HCT116 (cell line): ENCODE measurements around the gene POT1. TPM values are rescaled to one million over a fixed set of nuclear protein-coding genes. Genes with fewer than 3 reads are reported as not detected.

Experiments used
- ATAC-seq: fragments of 200-7000 bp; cut with Tn5 transposase; 2 replicates; pipeline ENCODE4 v1.9.1; 2020; ENCODE audit warnings: mild to moderate bottlenecking, moderate library complexity
- BruUV-seq: library from RNA; stranded (reverse); fragments of 400-500 nt; replicated peaks from 2 replicates; lab custom pipeline; 2021; lab: Mats Ljungman, UMichigan
- CTCF ChIA-PET: fragments of 300-600 bp; sonication (Branson Sonifier 250); formaldehyde crosslinking; loops from one replicate; lab custom pipeline; 2021; ENCODE audit warnings: antibody characterized with exemption; lab: Charles Lee
- POLR2A ChIA-PET: fragments of 300-600, 350-600 bp; sonication (Branson Sonifier 250); formaldehyde crosslinking; loops from one replicate; lab custom pipeline; 2021; ENCODE audit warnings: antibody characterized with exemption; lab: Charles Lee
- RAD21 ChIA-PET, 2 experiments: fragments of 300-600 bp; sonication (Branson Sonifier 250); formaldehyde crosslinking; loops; one replicate each; lab custom pipeline; 2023; ENCODE audit warnings: low total read pairs in 2 of 2; ENCODE audit not compliant: uncharacterized antibody in 2 of 2, unreplicated experiment in 2 of 2, low non-redundant PET in 1 of 2; lab: Charles Lee
- DNase-seq: peaks from one replicate; pipeline ENCODE4 v3.0.0-alpha.2; 2010; ENCODE audit warnings: low read depth, low spot score
- H2AFZ ChIP-seq: fragments of 200-600 bp; shearing (Covaris generic), sonication (generic); 2 replicates; pipeline ENCODE4 v1.6.1; 2017; ENCODE audit warnings: low read depth, mixed run types, mixed read lengths, antibody characterized with exemption, low read length; ENCODE audit not compliant: poor library complexity, severe bottlenecking
- H3K27ac ChIP-seq: 2 replicates; pipeline ENCODE4 v1.5.1; 2012; ENCODE audit warnings: low read depth, low read length
- H3K27me3 ChIP-seq: fragments of 200-600 bp; sonication (generic); 2 replicates; pipeline ENCODE4 v1.6.1; 2016; ENCODE audit warnings: mixed run types, low read length, mixed read lengths; ENCODE audit not compliant: insufficient read depth
- H3K36me3 ChIP-seq, 2 experiments: fragments of 200-500 bp in 1 of 2; fragments of 200-600 bp in 1 of 2; sonication (Bioruptor generic) in 1 of 2; sonication (generic) in 1 of 2; 2 replicates each; pipeline versions ENCODE4 v1.5.1 to v1.6.1; 2014 to 2016; ENCODE audit warnings: low read length in 2 of 2, inconsistent platforms in 1 of 2, mixed read lengths in 1 of 2, mixed run types in 1 of 2; ENCODE audit not compliant: insufficient read depth in 2 of 2, control insufficient read depth in 1 of 2
- H3K4me1 ChIP-seq, 2 experiments: fragments of 200-600 bp in 1 of 2; sonication (generic) in 1 of 2; 2 replicates each; pipeline versions ENCODE4 v1.5.1 to v1.6.1; 2012 to 2017; ENCODE audit warnings: low read length in 2 of 2, inconsistent platforms in 1 of 2, mild to moderate bottlenecking in 1 of 2, mixed read lengths in 1 of 2, mixed run types in 1 of 2, moderate library complexity in 1 of 2; ENCODE audit not compliant: insufficient read depth in 2 of 2, control insufficient read depth in 1 of 2
- H3K4me2 ChIP-seq: fragments of 200-600 bp; sonication (generic); 2 replicates; pipeline ENCODE4 v1.6.1; 2017; ENCODE audit warnings: mixed run types, low read length, mixed read lengths
- H3K4me3 ChIP-seq, 2 experiments: fragments of 200-600 bp in 1 of 2; sonication (generic) in 1 of 2; replicated peaks in 1 of 2; 2 replicates each; pipeline ENCODE4 v1.5.1; 2011 to 2016; ENCODE audit warnings: low read length in 2 of 2, control low read depth in 1 of 2, low read depth in 1 of 2, mild to moderate bottlenecking in 1 of 2, mixed read lengths in 1 of 2, mixed run types in 1 of 2
- H3K79me2 ChIP-seq: fragments of 200-600 bp; sonication (generic); 2 replicates; pipeline ENCODE4 v1.6.1; 2017; ENCODE audit warnings: mild to moderate bottlenecking, mixed run types, low read length, moderate library complexity, mixed read lengths; ENCODE audit not compliant: insufficient read depth
- H3K9ac ChIP-seq: fragments of 200-600 bp; sonication (generic); 2 replicates; pipeline ENCODE4 v1.6.1; 2016; ENCODE audit warnings: low read length, mixed read lengths
- H3K9me2 ChIP-seq: fragments of 200-600 bp; sonication (generic), shearing (Covaris generic); 2 replicates; pipeline ENCODE4 v1.6.1; 2017; ENCODE audit warnings: mixed run types, mild to moderate bottlenecking, moderate library complexity; ENCODE audit not compliant: insufficient read depth
- H3K9me3 ChIP-seq, 2 experiments: fragments of 200-500 bp in 1 of 2; fragments of 200-600 bp in 1 of 2; sonication (Bioruptor generic) in 1 of 2; sonication (generic) in 1 of 2; 2 replicates each; pipeline ENCODE4 v1.6.1; 2014 to 2017; ENCODE audit warnings: low read length in 2 of 2, mixed read lengths in 2 of 2, inconsistent platforms in 1 of 2, low read depth in 1 of 2, mild to moderate bottlenecking in 1 of 2, mixed run types in 1 of 2, moderate library complexity in 1 of 2; ENCODE audit not compliant: control insufficient read depth in 1 of 2, insufficient read depth in 1 of 2
- H4K20me1 ChIP-seq: fragments of 200-600 bp; sonication (generic), shearing (Covaris generic); 2 replicates; pipeline ENCODE4 v1.6.1; 2017; ENCODE audit warnings: mixed run types, mild to moderate bottlenecking, moderate library complexity; ENCODE audit not compliant: insufficient read depth
- SP1 ChIP-seq: IDR thresholded peaks from 2 replicates; pipeline ENCODE4 v1.6.1; 2012; ENCODE audit warnings: low read depth
- TCF7L2 ChIP-seq: IDR thresholded peaks from 2 replicates; pipeline ENCODE4 v1.7.0; 2011; ENCODE audit warnings: borderline replicate concordance, inconsistent platforms; ENCODE audit not compliant: insufficient read depth, insufficient read length; ENCODE audit errors: extremely low read depth
- intact Hi-C: fragments of 100-400 bp; cut with micrococcal nuclease; formaldehyde crosslinking; loops from 2 replicates; pipeline ENCODE4 v1.10.0; 2022
- total RNA-seq: library from RNA; stranded (reverse); gene quantifications from one replicate; pipeline ENCODE4 v1.2.1, GENCODE V29; 2021; ENCODE audit not compliant: unreplicated experiment
- TF ChIP-seq, protein P1 (sequence below), 3 experiments: fragments of 200-600 bp in 1 of 3; sonication (generic) in 1 of 3; IDR thresholded peaks in 2 of 3; conservative IDR thresholded peaks in 1 of 3; 2 replicates each; pipeline ENCODE4 v1.5.1; 2012 to 2017; ENCODE audit warnings: low read depth in 2 of 3, low read length in 2 of 3, antibody characterized with exemption in 1 of 3, borderline replicate concordance in 1 of 3, control low read depth in 1 of 3, mild to moderate bottlenecking in 1 of 3, mixed read lengths in 1 of 3, mixed run types in 1 of 3, moderate library complexity in 1 of 3; ENCODE audit not compliant: insufficient read depth in 1 of 3
- TF ChIP-seq, protein P2 (sequence below): IDR thresholded peaks from 2 replicates; pipeline ENCODE4 v1.6.1; 2012; ENCODE audit warnings: low read depth

POT1 gene
- total RNA-seq, 1 experiment from 2014 or later, result 19.5 TPM

DNA sequence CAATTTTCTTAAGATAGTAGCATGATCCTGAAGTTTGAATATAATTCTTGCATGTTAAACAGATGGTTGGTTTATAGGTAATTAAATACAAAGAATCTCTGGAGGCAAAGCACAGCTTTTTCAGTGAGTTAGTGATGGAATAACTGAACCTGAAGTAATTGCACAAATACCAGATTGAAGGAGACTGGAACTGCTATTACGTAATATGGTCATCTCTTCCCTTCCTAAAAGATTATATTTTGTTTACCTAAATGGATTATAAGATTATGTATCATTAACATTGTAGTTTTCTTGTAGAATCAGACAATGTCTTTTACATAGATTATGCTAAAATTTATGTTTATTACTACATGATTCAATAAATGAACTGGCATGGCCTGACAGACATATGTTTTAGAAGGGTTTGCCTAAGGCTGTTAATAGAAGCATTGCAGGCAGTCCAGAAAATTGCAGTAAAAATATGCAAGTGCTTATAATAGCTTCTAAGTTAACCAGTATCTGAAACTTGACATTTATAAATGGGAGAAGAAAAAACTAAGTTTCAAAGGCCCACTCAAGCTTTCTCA lies 128.2 kb downstream of the POT1 start:
- H3K79me2 ChIP-seq, result no peaks in the 10 kb centered on the region
- no peaks in the 10 kb centered on the region for H3K4me1 ChIP-seq
- ChIA-PET RAD21 (no interaction called here), CTCF (no interaction called here), POLR2A (no interaction called here)
- H3K9ac ChIP-seq, result no peak overlapping the region
- no peak overlapping the region for H3K27ac ChIP-seq
- no peak for ATAC-seq
- H4K20me1 ChIP-seq, result no peaks in the 10 kb centered on the region
- H3K9me2 ChIP-seq, result no peaks in the 10 kb centered on the region
- H2AFZ ChIP-seq, result no peak overlapping the region
- H3K9me3 ChIP-seq, result no peaks in the 10 kb centered on the region
- no peaks in the 10 kb centered on the region for H3K27me3 ChIP-seq
- no peak overlapping the region for H3K4me2 ChIP-seq
- TF ChIP-seq TCF7L2 (no peak), SP1 (no peak)
- TF ChIP-seq, protein P1, sequence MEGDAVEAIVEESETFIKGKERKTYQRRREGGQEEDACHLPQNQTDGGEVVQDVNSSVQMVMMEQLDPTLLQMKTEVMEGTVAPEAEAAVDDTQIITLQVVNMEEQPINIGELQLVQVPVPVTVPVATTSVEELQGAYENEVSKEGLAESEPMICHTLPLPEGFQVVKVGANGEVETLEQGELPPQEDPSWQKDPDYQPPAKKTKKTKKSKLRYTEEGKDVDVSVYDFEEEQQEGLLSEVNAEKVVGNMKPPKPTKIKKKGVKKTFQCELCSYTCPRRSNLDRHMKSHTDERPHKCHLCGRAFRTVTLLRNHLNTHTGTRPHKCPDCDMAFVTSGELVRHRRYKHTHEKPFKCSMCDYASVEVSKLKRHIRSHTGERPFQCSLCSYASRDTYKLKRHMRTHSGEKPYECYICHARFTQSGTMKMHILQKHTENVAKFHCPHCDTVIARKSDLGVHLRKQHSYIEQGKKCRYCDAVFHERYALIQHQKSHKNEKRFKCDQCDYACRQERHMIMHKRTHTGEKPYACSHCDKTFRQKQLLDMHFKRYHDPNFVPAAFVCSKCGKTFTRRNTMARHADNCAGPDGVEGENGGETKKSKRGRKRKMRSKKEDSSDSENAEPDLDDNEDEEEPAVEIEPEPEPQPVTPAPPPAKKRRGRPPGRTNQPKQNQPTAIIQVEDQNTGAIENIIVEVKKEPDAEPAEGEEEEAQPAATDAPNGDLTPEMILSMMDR (IDR thresholded peaks at IDR 0.05 in 2 of 3, conservative IDR thresholded peaks at IDR 0.05 in 1 of 3; ENCODE audit: borderline replicate concordance in 1 of 3, insufficient read depth in 1 of 3, low read depth in 2 of 3, low read length in 2 of 3), result no peak
- TF ChIP-seq, protein P2, sequence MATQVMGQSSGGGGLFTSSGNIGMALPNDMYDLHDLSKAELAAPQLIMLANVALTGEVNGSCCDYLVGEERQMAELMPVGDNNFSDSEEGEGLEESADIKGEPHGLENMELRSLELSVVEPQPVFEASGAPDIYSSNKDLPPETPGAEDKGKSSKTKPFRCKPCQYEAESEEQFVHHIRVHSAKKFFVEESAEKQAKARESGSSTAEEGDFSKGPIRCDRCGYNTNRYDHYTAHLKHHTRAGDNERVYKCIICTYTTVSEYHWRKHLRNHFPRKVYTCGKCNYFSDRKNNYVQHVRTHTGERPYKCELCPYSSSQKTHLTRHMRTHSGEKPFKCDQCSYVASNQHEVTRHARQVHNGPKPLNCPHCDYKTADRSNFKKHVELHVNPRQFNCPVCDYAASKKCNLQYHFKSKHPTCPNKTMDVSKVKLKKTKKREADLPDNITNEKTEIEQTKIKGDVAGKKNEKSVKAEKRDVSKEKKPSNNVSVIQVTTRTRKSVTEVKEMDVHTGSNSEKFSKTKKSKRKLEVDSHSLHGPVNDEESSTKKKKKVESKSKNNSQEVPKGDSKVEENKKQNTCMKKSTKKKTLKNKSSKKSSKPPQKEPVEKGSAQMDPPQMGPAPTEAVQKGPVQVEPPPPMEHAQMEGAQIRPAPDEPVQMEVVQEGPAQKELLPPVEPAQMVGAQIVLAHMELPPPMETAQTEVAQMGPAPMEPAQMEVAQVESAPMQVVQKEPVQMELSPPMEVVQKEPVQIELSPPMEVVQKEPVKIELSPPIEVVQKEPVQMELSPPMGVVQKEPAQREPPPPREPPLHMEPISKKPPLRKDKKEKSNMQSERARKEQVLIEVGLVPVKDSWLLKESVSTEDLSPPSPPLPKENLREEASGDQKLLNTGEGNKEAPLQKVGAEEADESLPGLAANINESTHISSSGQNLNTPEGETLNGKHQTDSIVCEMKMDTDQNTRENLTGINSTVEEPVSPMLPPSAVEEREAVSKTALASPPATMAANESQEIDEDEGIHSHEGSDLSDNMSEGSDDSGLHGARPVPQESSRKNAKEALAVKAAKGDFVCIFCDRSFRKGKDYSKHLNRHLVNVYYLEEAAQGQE, result no peak
- intact Hi-C loops, result no loop called here
- no TSS peak for BruUV-seq
- H3K36me3 ChIP-seq, result no peaks in the 10 kb centered on the region
- DNase-seq, result no peak
- H3K4me3 ChIP-seq, result no peak overlapping the region
